ENCODE data around the gene HES6. TPM values are rescaled to one million over a fixed set of nuclear protein-coding genes. Genes with fewer than 3 reads are reported as not detected.
A peak's percentile ranks its signal among the peaks of the same experiment; 100 is the strongest.

HES6 gene, protein sequence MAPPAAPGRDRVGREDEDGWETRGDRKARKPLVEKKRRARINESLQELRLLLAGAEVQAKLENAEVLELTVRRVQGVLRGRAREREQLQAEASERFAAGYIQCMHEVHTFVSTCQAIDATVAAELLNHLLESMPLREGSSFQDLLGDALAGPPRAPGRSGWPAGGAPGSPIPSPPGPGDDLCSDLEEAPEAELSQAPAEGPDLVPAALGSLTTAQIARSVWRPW
- 0.76 to 0.80 TPM (median 0.77 TPM) in 3 replicates for polyA plus RNA-seq
- polyA plus RNA-seq (2011; ENCODE audit: low read depth), result 0.49 TPM
- 0.23 and 0.66 TPM in 2 replicates for polyA plus RNA-seq (2011; cell fraction: cytosol; rRNA removed)
- polyA plus RNA-seq (2011; cell fraction: nucleus; rRNA removed), result 0.90 and 1.2 TPM in 2 replicates
- 1.3 and 1.7 TPM in 2 replicates for polyA plus RNA-seq (2012; ENCODE audit: low replicate concordance)
- polyA minus RNA-seq, result 0.26 to 0.89 TPM in 2 of 3 replicates, not detected in the other
- not detected for polyA minus RNA-seq (2011; cell fraction: cytosol; rRNA and poly(A)+ RNA removed)
- not detected in 2 replicates for polyA minus RNA-seq (2011; cell fraction: nucleus; rRNA and poly(A)+ RNA removed)

GRCh38 chr2:238239863-238240756 is at the start of gene HES6:
TSS of gene HES6 (minus strand) at chr2:238240038. CDS start at chr2:238239905, 133 bp downstream.
- Histone ChIP-seq H3K36me3 (ENCODE audit: control insufficient read depth in 2 of 2, extremely low read depth in 1 of 2, insufficient read depth in 2 of 2, low read length in 2 of 2) (no peaks in the 10 kb centered on the region), H3K27me3 (ENCODE audit: control insufficient read depth, extremely low read depth, insufficient read depth, low read length) (peaks cover 47% of the 10 kb centered on the region), H3K9me3 (ENCODE audit: control insufficient read depth, low read depth, low read length) (no peaks in the 10 kb centered on the region), H2AFZ (ENCODE audit: control insufficient read depth, low read length) (peak within 1 kb of the TSS; percentile 63), H3K4me2 (ENCODE audit: control insufficient read depth, extremely low read depth, insufficient read depth, low read depth, low read length) (peak within 1 kb of the TSS; percentile 71), H3K9me1 (ENCODE audit: control insufficient read depth, extremely low read depth, insufficient read depth, low read length) (no peaks in the 10 kb centered on the region), H3K4me3 (ENCODE audit: control insufficient read depth in 2 of 3, extremely low read depth in 1 of 3, insufficient read depth in 2 of 3, low read depth in 1 of 3, low read length in 3 of 3) (peak within 1 kb of the TSS; percentile 39 to 57 (median 49)), H4K20me1 (ENCODE audit: control insufficient read depth, extremely low read depth, insufficient read depth, low read length) (no peaks in the 10 kb centered on the region), H3K27ac (ENCODE audit: control insufficient read depth, insufficient read depth, low read length) (no peak within 1 kb of the TSS), H3K9ac (ENCODE audit: control insufficient read depth, extremely low read depth, insufficient read depth, low read length) (no peak within 1 kb of the TSS), H3K4me1 (ENCODE audit: control insufficient read depth, extremely low read depth, insufficient read depth, low read length) (no peaks in the 10 kb centered on the region), H3K79me2 (ENCODE audit: control insufficient read depth, insufficient read depth, low read length) (no peaks in the 10 kb centered on the region)
- peak; percentile 53 for TF ChIP-seq EZH2 (IDR thresholded peaks at IDR 0.05; ENCODE audit: low read length)
- TF ChIP-seq CTCF (optimal IDR thresholded peaks at IDR 0.05 in 1 of 3, IDR thresholded peaks at IDR 0.05 in 1 of 3, conservative IDR thresholded peaks at IDR 0.05 in 1 of 3; ENCODE audit: extremely low read depth in 1 of 3, insufficient read depth in 2 of 3, low read length in 3 of 3), result peak in 1 of 3 experiments; percentile 10
- FAIRE-seq (no peak), DNase-seq (ENCODE audit: low read depth, low spot score) (no peak)
- dilution Hi-C loops (cut with MboI; ENCODE audit: extremely low pct_ligation_motif_present, low sequenced_read_pairs), result no loop called here

DNA sequence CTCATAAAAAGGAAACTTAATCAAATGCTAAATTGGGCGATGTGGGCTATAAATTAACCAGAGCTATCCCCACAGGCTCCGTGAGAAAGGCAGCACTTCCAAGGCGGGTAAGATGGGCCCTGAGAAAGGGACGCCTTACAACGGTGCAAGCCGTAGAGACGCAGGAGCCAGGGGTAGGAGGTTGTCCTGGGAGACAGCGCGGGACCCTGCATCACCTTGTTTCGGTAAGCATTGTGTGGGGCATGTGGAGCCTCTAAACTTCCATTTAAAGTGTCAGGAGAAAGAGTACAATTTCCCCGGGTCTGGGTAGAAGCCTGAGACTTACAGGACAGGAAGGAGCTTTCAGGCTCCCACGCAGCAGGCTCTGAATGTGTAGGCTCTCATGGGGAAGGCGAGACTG is 49.7 kb upstream of the HES6 start:
- Histone ChIP-seq H2AFZ (ENCODE audit: control insufficient read depth, low read length) (no peak overlapping the region), H3K27ac (ENCODE audit: control insufficient read depth, insufficient read depth, low read length) (peak overlapping the region; percentile 98), H4K20me1 (ENCODE audit: control insufficient read depth, extremely low read depth, insufficient read depth, low read length) (no peaks in the 10 kb centered on the region), H3K4me2 (ENCODE audit: control insufficient read depth, extremely low read depth, insufficient read depth, low read depth, low read length) (peak overlapping the region; percentile 76), H3K27me3 (ENCODE audit: control insufficient read depth, extremely low read depth, insufficient read depth, low read length) (no peaks in the 10 kb centered on the region), H3K9me3 (ENCODE audit: control insufficient read depth, low read depth, low read length) (no peaks in the 10 kb centered on the region), H3K79me2 (ENCODE audit: control insufficient read depth, insufficient read depth, low read length) (peaks cover 7% of the 10 kb centered on the region), H3K36me3 (ENCODE audit: control insufficient read depth in 2 of 2, extremely low read depth in 1 of 2, insufficient read depth in 2 of 2, low read length in 2 of 2) (no peaks in the 10 kb centered on the region), H3K9ac (ENCODE audit: control insufficient read depth, extremely low read depth, insufficient read depth, low read length) (peak overlapping the region; percentile 98), H3K4me3 (ENCODE audit: control insufficient read depth in 2 of 3, extremely low read depth in 1 of 3, insufficient read depth in 2 of 3, low read depth in 1 of 3, low read length in 3 of 3) (peak overlapping the region in 2 of 3 experiments; percentile 59 to 80), H3K4me1 (ENCODE audit: control insufficient read depth, extremely low read depth, insufficient read depth, low read length) (peaks cover 54% of the 10 kb centered on the region), H3K9me1 (ENCODE audit: control insufficient read depth, extremely low read depth, insufficient read depth, low read length) (no peaks in the 10 kb centered on the region)
- dilution Hi-C loops (cut with MboI; ENCODE audit: extremely low pct_ligation_motif_present, low sequenced_read_pairs), result no loop called here
- DNase-seq (ENCODE audit: low read depth, low spot score) (no peak), FAIRE-seq (no peak)
- no peak for TF ChIP-seq CTCF (optimal IDR thresholded peaks at IDR 0.05 in 1 of 3, IDR thresholded peaks at IDR 0.05 in 1 of 3, conservative IDR thresholded peaks at IDR 0.05 in 1 of 3; ENCODE audit: extremely low read depth in 1 of 3, insufficient read depth in 2 of 3, low read length in 3 of 3)
- TF ChIP-seq EZH2 (IDR thresholded peaks at IDR 0.05; ENCODE audit: low read length), result no peak

Data from keratinocyte (primary cell).